Stromal cell of bone marrow (primary cell): ENCODE results near the gene GPR15LG.

Experiments used
- DNase-seq: peaks from one replicate; pipeline ENCODE4 v3.0.0-alpha.2; 2012; ENCODE audit warnings: low read depth

GPR15LG gene

DNA sequence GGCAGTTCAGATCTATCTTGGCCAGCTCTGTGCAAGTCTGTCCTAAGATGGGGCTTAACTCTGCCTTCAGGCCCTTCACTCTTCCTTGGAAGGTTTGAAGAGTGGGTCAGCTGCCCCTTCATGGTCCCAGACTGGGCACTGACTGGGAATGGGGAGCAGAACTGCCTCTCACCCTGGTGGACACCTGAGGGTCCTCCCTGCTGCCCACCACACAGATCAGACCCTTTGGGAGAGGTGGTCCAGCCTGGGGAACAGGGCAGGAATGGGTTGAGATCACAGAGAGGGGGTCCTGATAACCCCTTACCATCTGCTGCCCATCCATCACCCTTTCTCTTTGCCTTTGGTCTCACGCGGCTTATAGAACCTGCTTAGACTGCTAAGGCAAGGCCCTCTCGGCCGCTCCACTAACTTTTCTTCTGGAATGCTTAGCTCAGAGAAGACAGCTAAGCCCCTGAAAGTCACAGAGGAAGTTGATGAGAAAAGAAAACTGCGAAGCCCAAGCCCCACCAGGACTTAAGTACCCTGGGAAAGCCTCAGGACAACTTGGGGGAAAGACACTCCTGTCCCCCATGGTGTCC lies 20.3 kb downstream of the GPR15LG start:
- DNase-seq = no peak

DNA sequence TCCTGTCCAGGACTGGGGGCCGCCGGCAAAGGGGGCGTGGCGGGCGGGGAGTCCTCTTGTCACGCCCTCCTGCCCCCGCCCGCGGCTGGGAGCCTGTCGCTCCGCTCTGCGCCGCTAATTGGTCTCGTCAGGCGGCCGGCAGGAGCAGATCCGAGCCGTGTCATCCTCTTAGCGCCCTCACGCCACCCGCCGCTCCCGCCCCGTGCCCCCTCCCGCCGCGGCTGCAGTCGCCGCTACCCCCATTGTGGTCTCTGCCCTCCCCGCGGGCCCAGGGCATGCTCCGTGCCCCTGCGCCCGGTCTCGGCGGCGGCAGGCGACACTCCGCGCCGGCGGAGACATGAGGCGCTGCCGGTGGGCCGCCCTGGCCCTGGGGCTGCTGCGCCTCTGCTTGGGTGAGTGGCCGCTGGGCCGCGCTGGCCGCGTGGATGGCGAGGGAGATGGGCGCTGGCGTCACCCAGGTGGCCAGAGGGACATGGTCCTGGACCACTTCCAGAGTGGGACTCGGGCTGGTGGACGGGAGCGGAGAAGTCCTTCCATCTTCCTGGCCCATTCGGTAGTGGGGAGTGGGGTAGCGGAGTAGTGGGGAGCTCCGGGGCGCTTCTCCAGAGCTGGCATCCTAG lies 20.9 kb downstream of the GPR15LG start, which contains the start of gene CDHR1:
Gene CDHR1 (plus strand): TSS at position 114 of the 620 bp plus-strand sequence. CDS start 224 bp downstream, at position 338.
- DNase-seq = no peak

DNA sequence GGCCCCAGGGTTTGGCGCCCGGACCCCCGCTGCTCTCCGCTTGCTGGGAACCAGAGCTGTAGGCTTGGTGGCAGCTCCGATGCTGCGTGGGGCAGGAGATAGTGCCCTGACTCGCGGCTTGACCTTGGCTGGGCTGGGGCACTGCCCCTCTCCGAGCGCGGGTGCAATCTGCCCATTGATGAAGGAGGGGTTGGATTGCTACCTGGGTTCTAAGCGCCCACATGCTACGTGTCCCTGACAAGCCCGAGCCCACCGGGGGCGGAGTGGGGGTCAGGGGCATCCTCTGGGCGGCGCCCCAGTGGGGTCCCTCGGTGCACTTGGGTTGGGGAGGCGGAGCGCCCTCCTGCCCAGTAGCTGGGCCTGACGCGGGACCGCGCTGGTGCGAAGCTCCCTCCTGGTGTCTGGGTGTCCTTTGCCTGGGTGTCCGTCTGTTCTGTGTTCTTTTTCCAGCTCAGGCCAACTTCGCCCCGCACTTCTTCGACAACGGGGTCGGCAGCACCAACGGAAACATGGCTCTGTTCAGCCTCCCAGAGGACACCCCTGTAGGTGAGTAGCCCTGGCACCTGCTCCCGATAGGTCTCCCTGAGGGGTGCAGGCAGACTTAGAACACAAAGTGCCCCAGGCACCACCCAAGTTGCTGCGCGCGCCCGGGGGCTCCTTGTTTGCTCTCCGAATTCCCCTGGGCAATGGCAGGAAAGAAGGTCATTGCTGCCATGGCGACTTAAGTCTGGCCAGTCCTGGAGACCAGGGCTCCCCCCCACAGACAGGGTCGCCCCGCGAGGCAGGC lies 21.6 kb downstream of the GPR15LG start:
- no peak for DNase-seq

DNA sequence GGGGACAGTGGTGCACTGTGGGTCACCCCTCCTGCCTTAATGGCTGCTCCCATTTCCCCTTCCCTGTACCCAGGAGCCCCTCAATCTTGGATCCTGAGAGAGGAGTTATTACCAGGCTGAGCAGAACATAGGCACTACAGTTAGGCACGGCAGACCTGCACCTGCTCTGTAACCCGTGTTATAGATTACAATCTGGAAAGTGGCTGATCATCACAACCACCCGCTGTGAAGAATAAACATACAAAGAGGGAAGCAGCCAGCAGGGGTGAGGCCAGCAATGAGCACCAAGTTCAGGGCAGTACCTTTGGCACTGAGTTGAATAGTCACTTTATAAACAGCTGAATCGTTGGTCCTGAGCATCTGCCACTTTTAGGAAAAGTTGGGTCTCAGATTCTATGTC lies 22.5 kb downstream of the GPR15LG start:
- no peak for DNase-seq

DNA sequence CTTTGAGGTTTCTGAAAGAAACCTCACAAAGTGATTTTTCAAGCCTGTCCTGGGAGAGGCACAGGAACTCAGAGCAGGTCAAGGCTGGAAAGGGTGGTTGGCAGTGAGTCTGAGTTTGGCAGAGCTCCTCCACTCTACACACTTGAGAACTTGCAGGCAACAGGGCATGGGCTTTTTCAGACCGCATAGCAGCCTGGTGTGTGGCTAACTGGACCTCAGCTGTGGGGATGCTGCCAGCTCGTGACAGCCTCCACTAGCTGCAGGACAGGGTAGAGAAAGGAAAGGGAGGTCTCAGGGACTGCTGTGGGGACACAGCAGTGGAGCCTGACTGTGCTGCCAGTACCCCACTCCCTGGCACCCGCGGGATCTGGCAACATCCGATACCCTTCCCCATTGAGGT lies 23.3 kb downstream of the GPR15LG start:
- no peak for DNase-seq

DNA sequence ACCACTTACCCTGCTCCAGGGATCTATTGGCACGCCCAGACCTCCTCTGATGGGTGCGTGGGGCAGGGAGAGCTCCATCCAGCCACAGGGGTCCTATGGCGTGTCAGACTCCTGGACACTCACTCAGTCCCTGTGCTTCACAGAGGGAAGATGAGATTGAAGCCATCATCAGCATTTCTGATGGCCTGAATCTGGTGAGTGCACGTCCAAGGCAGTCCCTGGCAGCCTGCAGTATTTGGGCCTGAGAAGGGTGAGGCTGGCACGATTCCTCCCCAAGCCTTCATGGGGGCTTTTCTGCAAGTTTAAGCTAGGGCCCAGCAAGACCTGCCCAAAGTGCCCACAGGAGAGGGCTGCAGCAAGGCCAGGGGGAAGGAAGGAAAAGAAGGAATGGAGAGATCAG lies 24.0 kb downstream of the GPR15LG start:
- no peak for DNase-seq

DNA sequence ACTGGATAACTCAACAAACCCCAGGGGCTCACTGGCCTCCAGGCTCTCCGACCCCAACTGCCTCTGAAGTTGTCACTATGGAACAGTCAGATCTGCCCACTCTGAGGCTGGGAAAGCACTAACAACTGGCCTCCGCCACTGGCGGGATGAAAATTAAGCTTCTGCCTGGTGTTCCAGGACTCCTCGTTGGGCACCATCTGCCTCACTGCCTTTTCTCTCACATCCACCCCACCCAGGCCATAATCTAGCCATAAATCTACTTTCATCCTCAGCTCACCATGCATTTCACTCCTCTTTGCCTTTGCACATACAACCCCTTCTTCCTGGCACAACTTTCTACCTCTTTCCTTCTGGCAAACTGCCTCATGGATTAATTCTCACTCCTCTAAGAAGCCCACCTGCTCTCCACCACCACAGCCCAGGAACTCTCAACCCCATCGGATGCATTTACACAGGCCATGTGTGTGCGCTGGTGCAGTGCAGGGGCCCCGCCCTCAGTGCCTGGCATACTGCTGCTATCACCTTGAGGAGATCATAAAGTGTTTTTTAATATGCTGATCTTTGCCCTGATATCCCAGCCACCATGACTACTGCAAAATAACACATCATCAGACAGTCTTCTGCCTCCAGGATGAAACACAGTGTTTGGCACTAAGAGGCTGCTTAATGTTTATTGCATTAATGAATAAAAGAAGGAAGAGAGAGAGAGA lies 24.8 kb downstream of the GPR15LG start:
- DNase-seq = no peak

DNA sequence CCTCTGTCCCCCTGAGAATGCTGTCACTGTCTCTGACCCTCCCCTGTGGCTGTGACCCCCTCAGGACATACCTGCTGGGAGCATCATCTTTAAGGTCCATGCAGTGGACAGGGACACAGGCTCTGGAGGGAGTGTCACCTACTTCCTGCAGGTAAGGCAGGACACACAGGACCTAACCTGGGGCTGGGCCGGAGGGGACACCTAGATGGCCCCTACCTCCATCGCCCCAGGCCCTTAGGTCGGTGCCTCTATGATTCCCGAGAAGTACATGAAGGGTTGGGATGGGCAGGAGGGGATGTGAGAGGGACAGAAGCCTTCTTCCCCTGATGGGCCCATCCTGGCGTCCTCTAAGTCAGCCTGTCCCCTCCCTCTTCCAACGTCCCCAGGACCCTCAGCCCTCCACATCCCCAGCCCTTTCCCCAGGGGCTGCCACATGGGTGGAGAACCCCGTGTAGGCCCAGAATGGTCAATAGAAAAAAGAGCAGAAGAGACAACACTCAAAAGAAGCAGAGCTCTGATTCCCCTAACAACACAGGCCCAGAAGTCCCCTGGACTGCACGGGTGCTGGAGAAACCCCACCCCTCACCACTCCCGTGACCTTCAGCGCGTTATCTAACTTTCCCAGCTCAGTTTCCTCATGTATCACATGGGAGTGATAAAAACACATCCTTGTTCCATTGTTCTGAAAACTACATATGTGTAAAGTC lies 27.1 kb downstream of the GPR15LG start:
- DNase-seq = no peak

DNA sequence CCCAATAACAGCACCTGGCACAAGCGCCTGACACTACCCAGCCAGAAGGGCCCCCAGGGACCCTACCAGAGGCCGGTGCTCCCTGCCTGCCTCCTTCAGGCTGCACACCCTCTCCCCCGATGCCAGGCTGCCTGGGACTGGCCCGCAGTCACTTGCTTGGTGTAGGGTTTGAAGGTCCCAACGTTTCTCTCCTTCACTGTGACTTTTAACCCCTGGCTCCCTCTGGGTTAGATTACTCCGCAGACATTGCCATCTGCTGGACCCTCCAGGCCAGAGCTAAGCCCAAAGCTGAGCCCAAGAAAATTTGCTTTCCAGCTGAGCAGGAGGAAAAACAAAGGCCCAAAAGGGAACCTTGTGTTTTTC lies 27.6 kb downstream of the GPR15LG start:
- no peak for DNase-seq

DNA sequence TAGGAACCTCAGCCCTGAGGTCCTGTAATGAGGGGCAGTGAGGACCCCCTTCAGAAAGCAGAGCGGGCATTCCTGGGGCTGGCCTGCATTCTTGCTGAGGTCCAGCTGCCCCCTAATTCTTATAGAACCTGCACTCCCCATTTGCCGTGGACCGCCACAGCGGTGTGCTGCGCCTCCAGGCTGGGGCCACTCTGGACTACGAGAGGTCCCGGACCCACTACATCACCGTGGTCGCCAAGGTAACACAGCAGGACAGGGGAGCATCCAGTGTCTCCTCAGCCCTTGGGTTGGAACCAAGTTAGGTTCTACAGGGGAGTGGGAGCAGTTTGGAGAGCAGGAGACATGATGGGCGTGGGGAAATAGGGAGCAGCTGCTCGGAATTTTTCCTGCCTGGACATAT lies 28.1 kb downstream of the GPR15LG start:
- no peak for DNase-seq

DNA sequence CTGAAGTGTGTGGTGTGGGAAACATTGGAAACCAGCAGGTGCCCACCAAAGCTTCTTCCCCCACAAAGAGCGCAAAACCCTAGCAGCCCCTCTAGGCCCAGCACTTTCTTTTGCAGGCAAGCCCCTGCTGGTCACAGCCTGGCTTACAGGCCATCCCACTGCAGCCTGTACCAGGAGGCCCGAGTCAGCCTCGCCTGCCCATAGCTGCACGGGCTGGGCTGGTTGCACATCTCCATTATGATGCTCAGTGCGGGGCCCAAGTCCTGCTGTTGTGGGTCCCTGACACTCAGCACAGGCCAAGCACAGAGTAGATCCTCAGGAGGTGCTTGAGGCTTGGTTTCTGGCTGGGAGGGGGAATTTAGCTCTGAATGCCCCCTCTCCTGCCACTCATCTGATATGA lies 28.7 kb downstream of the GPR15LG start:
- DNase-seq = no peak

DNA sequence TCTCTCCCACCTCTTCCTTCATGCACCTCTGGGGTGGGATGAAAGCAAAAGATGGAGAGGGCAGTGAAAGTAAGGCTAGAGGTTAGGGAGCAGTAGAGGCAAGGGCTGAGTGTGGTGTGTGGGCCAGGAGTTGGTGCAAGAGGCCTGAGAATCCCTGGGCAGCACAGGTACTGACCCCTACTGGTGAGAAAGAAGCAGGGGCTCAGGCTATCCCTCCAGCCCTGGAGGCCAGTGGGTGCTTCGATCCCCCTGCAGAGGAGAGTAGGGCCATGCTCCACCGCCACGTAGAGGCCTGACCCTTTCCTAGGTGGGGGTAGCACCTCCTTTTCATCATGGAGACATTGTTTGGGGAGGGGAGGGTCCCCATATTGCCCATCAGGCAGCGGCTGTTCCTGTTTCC lies 30.5 kb downstream of the GPR15LG start:
- no peak for DNase-seq

DNA sequence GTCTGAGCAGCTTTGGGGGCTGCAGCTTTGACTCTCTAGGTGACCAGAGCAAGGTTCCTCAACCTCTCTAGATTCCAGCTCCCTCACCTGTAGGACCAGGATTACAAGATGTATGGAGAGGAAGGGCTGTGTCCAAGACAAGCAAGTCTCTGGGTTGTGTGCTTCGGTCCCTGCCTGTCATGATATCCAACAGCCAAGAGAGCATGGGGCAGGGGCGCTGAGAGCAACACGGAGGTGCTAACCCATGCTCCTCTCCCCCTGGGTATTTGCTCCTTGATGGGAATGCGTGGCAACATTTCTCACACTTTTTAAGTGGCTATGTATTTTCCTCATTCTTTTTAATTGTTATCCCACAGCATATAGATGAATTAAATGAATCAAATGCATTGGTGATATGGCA lies 31.0 kb downstream of the GPR15LG start:
- no peak for DNase-seq

DNA sequence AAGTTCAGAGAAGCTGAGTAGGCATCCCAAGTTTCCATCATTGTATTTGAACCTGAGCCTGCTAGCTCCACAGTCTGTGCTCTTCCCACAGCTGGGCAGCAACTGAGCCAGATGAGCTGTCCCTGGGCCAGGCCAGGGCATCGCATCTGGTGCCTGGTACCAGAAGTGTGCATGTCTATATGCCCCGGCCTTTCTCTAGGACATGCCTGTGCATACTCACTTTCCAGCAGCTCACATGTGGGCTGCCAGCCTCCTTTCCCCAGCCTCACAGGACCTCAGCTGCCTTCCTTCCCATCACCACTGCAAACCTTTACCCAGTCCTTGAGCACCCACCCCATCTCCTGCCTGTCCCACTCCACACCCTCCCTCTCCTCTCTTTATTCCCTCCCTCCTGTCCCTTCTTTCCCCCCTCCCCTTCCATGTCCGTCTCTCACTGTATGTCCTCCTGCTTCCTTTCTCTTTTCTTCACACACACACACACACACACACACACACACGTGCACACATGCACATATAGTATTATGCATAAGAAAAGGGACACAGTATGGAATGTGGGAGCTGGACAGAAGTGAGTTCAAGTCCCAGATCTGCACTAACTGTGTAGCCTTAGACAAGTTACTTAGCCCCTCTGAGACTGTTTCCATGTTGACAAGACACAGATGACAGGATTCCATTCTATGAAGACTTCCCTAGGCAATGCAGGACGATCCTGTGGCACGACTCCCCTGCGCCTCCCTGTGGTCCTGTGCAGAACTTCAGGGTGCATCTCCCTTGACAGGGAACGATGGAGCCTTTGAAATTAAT lies 31.6 kb downstream of the GPR15LG start:
- peak; percentile 4 for DNase-seq

DNA sequence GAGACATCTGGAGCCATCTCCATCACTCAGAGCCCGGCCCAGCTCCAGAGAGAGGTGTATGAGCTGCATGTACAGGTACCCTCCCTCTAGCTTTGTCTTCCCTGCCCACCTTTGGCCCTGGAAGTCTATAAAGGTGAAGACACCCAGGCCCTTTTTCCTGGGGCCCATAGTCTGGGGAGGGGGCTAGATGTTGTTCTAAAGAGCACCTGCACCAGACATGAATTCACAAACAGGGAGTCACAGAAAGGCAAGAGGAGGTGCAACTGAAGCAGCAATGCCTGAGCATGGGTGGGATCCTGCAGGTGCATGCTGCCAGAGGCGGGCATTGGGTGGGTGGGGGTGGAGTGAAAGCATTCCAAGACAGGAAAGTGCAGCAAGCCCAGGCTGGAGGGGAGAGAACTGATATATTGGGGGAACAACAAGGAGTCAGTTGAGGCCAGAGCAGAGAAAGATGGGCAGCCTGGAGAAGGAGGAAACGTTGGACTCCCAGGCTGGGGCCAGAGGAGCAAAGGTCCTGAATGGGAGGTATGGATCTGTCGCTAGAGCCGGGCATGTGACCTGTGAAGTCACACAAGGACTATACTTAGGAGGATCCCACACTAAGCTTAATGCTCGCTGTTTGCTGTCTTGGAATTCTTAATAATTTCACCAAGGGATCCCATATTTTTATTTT lies 32.4 kb downstream of the GPR15LG start:
- DNase-seq = no peak

DNA sequence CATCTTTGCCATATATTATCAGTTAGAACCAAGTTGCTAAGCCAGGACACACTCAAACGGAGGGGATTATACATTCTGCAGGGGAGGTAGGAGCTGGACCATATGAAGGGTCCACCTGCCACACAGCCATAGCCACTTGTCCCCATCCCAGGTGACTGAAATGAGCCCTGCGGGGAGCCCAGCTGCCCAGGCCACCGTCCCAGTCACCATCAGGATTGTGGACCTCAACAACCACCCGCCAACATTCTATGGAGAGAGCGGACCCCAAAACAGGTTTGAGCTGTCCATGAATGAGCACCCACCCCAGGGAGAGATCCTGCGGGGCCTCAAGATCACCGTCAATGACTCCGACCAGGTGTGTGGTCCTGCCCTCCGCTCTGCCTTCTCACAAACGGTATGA lies 34.4 kb downstream of the GPR15LG start:
- no peak for DNase-seq

DNA sequence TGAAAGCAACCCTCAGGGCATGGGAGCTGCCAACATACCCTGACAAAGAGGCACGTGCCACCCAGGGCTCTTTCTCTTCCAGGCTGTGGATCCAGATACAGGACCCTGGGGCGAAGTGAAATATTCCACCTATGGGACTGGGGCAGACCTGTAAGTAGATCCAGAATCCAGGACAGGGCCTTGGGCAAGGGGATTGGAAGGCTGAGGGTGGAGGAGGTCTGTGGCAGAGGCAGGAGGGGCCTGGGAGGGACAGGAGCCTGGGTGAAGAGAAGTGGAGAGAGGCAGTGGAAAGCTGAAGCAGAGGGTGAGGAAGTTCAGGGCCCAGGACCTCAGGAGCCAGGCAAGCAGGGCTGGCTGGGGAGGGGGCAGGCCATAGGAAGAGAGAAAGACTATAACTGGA lies 38.0 kb downstream of the GPR15LG start:
- DNase-seq = no peak

DNA sequence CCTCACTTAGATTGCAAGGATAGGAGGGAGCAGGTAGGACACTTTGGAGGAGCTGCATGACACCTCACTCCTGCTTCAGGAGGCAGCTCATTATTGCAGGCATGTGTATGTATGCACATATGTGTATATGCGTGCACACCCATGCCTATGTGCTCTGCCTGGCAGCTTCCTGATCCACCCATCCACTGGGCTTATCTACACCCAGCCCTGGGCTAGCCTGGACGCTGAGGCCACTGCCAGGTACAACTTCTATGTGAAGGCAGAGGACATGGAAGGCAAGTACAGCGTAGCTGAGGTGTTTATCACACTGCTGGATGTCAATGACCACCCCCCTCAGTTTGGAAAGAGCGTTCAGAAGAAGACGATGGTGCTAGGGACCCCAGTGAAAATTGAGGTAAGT lies 38.4 kb downstream of the GPR15LG start:
- no peak for DNase-seq

DNA sequence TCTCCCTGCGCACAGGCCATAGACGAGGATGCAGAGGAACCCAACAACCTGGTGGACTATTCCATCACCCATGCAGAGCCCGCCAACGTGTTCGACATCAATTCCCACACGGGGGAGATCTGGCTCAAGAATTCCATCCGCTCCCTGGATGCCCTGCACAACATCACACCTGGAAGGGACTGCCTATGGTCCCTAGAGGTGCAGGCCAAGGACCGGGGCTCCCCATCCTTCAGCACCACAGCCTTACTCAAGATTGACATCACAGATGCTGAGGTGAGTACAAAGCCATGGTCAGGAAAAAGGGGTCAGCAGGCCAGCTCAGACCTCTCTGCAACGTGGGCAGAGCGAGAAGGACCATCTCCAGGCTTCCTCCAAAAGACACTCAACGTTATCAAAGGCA lies 39.5 kb downstream of the GPR15LG start:
- no peak for DNase-seq

DNA sequence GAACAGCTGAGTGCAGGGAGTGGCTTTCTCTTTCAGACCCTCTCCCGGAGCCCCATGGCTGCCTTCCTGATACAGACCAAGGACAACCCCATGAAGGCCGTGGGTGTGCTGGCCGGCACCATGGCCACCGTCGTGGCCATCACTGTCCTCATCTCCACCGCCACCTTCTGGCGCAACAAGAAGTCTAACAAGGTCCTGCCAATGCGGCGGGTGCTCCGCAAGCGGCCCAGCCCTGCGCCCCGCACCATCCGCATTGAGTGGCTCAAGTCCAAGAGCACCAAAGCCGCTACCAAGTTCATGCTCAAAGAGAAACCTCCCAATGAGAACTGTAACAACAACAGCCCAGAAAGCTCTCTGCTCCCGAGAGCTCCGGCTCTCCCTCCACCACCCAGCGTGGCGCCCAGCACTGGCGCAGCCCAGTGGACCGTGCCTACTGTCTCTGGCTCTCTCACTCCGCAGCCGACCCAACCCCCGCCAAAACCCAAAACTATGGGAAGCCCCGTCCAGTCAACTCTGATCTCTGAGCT lies 40.5 kb downstream of the GPR15LG start:
- DNase-seq = no peak
